BLaER1 treated with 17β-estradiol and CSF1 and Interleukin-3, amounts not matched to agents 10 nM and 100 nM (cell line): Measurements from ENCODE around the gene GLIS1.

Experiments used
- H3K27ac ChIP-seq, 11 experiments: shearing (Covaris generic); formaldehyde crosslinking; 2 replicates each; pipeline ENCODE4 v1.8.1; 2022
- H3K27me3 ChIP-seq, 11 experiments: shearing (Covaris generic); formaldehyde crosslinking; 2 replicates each; pipeline ENCODE4 v1.8.1; 2022
- H3K36me3 ChIP-seq, 11 experiments: shearing (Covaris generic); formaldehyde crosslinking; 2 replicates each; pipeline ENCODE4 v1.8.1; 2022
- H3K4me1 ChIP-seq, 10 experiments: shearing (Covaris generic); formaldehyde crosslinking; 2 replicates each; pipeline ENCODE4 v1.8.1; 2022
- H3K4me2 ChIP-seq, 11 experiments: shearing (Covaris generic); formaldehyde crosslinking; 2 replicates each; pipeline ENCODE4 v1.8.1; 2022
- H3K4me3 ChIP-seq, 10 experiments: shearing (Covaris generic); formaldehyde crosslinking; 2 replicates each; pipeline ENCODE4 v1.8.1; 2022
- H3K9ac ChIP-seq, 11 experiments: shearing (Covaris generic); formaldehyde crosslinking; 2 replicates each; pipeline ENCODE4 v1.8.1; 2022
- H3K9me3 ChIP-seq, 11 experiments: shearing (Covaris generic); formaldehyde crosslinking; replicated peaks in 1 of 11; 2 replicates each; pipeline ENCODE4 v1.8.1; 2022
- H4K20me1 ChIP-seq, 11 experiments: shearing (Covaris generic); formaldehyde crosslinking; 2 replicates each; pipeline ENCODE4 v1.8.1; 2022
- Cebpa-rat ChIP-seq, 11 experiments: shearing (Covaris generic); IDR thresholded peaks; 2 replicates each; pipeline ENCODE4 v1.8.1; 2022

The GLIS1 gene

DNA sequence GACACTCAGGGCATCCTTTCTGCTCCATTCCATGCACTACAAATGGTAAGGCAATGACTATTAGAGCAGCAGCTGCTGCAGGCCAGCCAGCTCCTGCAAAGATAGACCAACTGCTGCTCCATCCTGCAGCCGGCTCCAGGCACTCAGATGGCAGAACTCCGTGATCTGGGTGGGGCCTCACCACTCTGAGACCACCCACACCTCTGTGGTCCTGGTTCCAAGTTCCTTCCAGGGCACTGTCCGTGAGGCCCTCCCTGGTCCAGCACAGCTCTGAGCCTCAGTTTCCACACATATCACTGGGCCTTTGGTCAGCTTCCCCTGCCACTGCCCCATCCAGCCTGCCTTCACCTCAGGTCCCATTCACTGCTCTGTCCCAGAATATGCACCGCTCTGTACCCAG, 165.0 kb downstream of the GLIS1 start:
- H3K9ac ChIP-seq, result no peak overlapping the region
- peaks cover 0 to 33% (median 0%) of the 10 kb centered on the region in 11 experiments; a peak in 9 of 22 replicates for H4K20me1 ChIP-seq
- peaks cover 10 to 40% (median 36%) of the 10 kb centered on the region in 10 experiments; a peak in 18 of 20 replicates for H3K4me1 ChIP-seq
- H3K4me2 ChIP-seq, result peak overlapping the region in 6 of 11 experiments; percentile 74 to 95 (median 88); a peak in 8 of 22 replicates
- H3K27ac ChIP-seq, result no peak overlapping the region
- H3K36me3 ChIP-seq, result no peaks in the 10 kb centered on the region
- no peaks in the 10 kb centered on the region for H3K9me3 ChIP-seq
- TF ChIP-seq Cebpa-rat (IDR thresholded peaks at IDR 0.05), result no peak
- no peak overlapping the region for H3K4me3 ChIP-seq
- no peaks in the 10 kb centered on the region for H3K27me3 ChIP-seq

DNA sequence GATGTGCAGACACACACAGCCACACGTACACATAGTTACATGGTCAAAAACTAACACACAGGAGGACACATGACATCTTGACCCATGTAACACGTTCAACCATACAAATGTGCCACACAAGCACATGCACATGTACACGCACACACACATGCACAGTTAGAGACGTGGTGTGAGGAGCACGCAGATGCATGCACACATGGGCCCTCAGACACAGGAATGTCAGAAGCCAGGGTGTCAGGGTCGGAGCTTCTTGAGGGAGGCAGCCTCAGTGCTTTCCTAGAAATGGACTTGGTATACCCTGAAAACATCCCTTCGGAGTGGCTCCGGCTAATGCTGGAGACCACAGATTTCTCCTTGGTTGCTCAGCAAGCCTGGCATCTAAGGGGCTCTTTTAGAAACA, 165.4 kb downstream of the GLIS1 start:
- Histone ChIP-seq H4K20me1 (peaks cover 0 to 33% (median 0%) of the 10 kb centered on the region in 11 experiments; a peak in 9 of 22 replicates), H3K4me3 (no peak overlapping the region), H3K4me1 (peaks cover 10 to 40% (median 36%) of the 10 kb centered on the region in 10 experiments; a peak in 18 of 20 replicates), H3K9ac (no peak overlapping the region), H3K4me2 (no peak overlapping the region), H3K36me3 (no peaks in the 10 kb centered on the region), H3K27ac (no peak overlapping the region), H3K9me3 (no peaks in the 10 kb centered on the region), H3K27me3 (no peaks in the 10 kb centered on the region)
- TF ChIP-seq Cebpa-rat (IDR thresholded peaks at IDR 0.05), result no peak

- Histone ChIP-seq H3K4me2 (no peak overlapping the region), H3K27ac (no peak overlapping the region), H4K20me1 (peaks cover 0 to 33% (median 0%) of the 10 kb centered on the region in 11 experiments; a peak in 9 of 22 replicates), H3K9me3 (peaks cover 0 to 6% (median 1%) of the 10 kb centered on the region in 11 experiments; a peak in 4 of 22 replicates), H3K27me3 (no peaks in the 10 kb centered on the region), H3K4me3 (no peak overlapping the region), H3K9ac (no peak overlapping the region), H3K36me3 (no peaks in the 10 kb centered on the region), H3K4me1 (peaks cover 10 to 40% (median 36%) of the 10 kb centered on the region in 10 experiments; a peak in 18 of 20 replicates)
- TF ChIP-seq Cebpa-rat (IDR thresholded peaks at IDR 0.05), result no peak
Measured at GRCh38 chr1:53572815-53573173, 166.2 kb downstream of the GLIS1 start.

- Histone ChIP-seq H4K20me1 (peaks cover 0 to 32% (median 0%) of the 10 kb centered on the region in 11 experiments; a peak in 9 of 22 replicates), H3K36me3 (no peaks in the 10 kb centered on the region), H3K27ac (no peak overlapping the region), H3K4me1 (peaks cover 10 to 34% (median 32%) of the 10 kb centered on the region in 10 experiments; a peak in 18 of 20 replicates), H3K9me3 (peaks cover 3 to 11% (median 6%) of the 10 kb centered on the region in 11 experiments; a peak in 8 of 22 replicates), H3K27me3 (no peaks in the 10 kb centered on the region), H3K9ac (no peak overlapping the region), H3K4me3 (no peak overlapping the region), H3K4me2 (no peak overlapping the region)
- TF ChIP-seq Cebpa-rat (IDR thresholded peaks at IDR 0.05), result no peak
Measured at GRCh38 chr1:53572065-53572814, 166.7 kb downstream of the GLIS1 start.

GRCh38 chr1:53568540-53568939, 170.4 kb downstream of the GLIS1 start:
- no peaks in the 10 kb centered on the region for H3K36me3 ChIP-seq
- TF ChIP-seq Cebpa-rat (IDR thresholded peaks at IDR 0.05), result no peak
- H3K4me3 ChIP-seq, result no peak overlapping the region
- H4K20me1 ChIP-seq, result peaks cover 0 to under 1% (median 0%) of the 10 kb centered on the region in 11 experiments; a peak in 2 of 22 replicates
- no peak overlapping the region for H3K4me2 ChIP-seq
- no peaks in the 10 kb centered on the region for H3K27me3 ChIP-seq
- no peak overlapping the region for H3K9ac ChIP-seq
- H3K4me1 ChIP-seq, result no peaks in the 10 kb centered on the region
- H3K27ac ChIP-seq, result no peak overlapping the region
- peaks cover 4 to 14% (median 7%) of the 10 kb centered on the region in 11 experiments; a peak in 8 of 22 replicates for H3K9me3 ChIP-seq

DNA sequence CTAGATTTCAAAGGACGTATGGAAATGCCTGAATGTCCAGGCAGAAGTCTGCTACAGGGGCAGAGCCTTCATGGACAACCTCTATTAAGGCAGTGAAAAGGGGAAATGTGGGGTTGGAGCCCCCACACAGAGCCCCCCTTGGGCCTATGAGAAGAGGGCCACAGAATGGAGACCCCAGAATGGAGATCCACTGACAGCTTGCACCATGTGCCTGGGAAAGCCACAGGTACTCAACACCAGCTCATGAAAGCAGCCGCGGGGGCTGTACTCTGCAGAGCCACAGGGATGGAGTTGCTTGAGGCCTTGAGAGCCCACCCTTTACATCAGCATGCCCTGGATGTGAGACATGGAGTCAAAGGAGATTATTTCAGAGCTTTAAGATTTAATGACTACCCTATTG, 171.1 kb downstream of the GLIS1 start:
- TF ChIP-seq Cebpa-rat (IDR thresholded peaks at IDR 0.05), result no peak
- H3K4me1 ChIP-seq, result no peaks in the 10 kb centered on the region
- no peak overlapping the region for H3K4me3 ChIP-seq
- H4K20me1 ChIP-seq, result no peaks in the 10 kb centered on the region; a peak in 1 of 22 replicates
- H3K36me3 ChIP-seq, result no peaks in the 10 kb centered on the region
- H3K4me2 ChIP-seq, result no peak overlapping the region
- H3K9ac ChIP-seq, result no peak overlapping the region
- no peaks in the 10 kb centered on the region for H3K27me3 ChIP-seq
- no peak overlapping the region for H3K27ac ChIP-seq
- peaks cover 4 to 14% (median 7%) of the 10 kb centered on the region in 11 experiments; a peak in 8 of 22 replicates for H3K9me3 ChIP-seq

DNA sequence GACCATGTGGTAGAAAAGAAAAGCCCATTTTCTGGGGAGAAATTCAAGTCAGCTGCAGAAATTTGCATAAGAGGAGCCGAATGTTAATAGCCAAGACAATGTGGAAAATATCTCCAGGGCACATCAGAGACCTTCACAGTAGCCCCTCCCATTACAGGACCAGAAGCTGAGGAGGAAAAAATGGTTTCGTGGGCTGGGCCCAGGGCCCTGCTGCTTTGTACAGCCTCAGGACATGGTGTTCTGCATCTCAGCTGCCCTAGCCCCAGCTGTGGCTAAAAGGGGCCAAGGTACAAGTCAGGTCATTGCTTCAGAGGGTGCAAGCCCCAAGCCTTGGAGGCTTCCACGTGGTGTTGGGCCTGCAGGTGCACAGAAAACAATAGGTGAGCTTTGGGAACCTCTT, 171.5 kb downstream of the GLIS1 start:
- Histone ChIP-seq H3K27me3 (no peaks in the 10 kb centered on the region), H3K4me3 (no peak overlapping the region), H4K20me1 (no peaks in the 10 kb centered on the region; a peak in 1 of 22 replicates), H3K4me2 (no peak overlapping the region), H3K36me3 (no peaks in the 10 kb centered on the region), H3K27ac (no peak overlapping the region), H3K4me1 (peaks cover 0 to 2% (median 0%) of the 10 kb centered on the region in 10 experiments; a peak in 6 of 20 replicates), H3K9ac (no peak overlapping the region), H3K9me3 (peaks cover 4 to 14% (median 7%) of the 10 kb centered on the region in 11 experiments; a peak in 8 of 22 replicates)
- no peak for TF ChIP-seq Cebpa-rat (IDR thresholded peaks at IDR 0.05)

- no peaks in the 10 kb centered on the region for H3K27me3 ChIP-seq
- H3K4me3 ChIP-seq, result no peak overlapping the region
- H3K27ac ChIP-seq, result no peak overlapping the region
- peaks cover 4 to 14% (median 7%) of the 10 kb centered on the region in 11 experiments; a peak in 8 of 22 replicates for H3K9me3 ChIP-seq
- peaks cover 0 to 9% (median 0%) of the 10 kb centered on the region in 10 experiments; a peak in 6 of 20 replicates for H3K4me1 ChIP-seq
- no peaks in the 10 kb centered on the region for H3K36me3 ChIP-seq
- no peaks in the 10 kb centered on the region; a peak in 2 of 22 replicates for H4K20me1 ChIP-seq
- no peak for TF ChIP-seq Cebpa-rat (IDR thresholded peaks at IDR 0.05)
- no peak overlapping the region for H3K9ac ChIP-seq
- H3K4me2 ChIP-seq, result no peak overlapping the region
Measured at GRCh38 chr1:53563611-53564010, 175.4 kb downstream of the GLIS1 start.

DNA sequence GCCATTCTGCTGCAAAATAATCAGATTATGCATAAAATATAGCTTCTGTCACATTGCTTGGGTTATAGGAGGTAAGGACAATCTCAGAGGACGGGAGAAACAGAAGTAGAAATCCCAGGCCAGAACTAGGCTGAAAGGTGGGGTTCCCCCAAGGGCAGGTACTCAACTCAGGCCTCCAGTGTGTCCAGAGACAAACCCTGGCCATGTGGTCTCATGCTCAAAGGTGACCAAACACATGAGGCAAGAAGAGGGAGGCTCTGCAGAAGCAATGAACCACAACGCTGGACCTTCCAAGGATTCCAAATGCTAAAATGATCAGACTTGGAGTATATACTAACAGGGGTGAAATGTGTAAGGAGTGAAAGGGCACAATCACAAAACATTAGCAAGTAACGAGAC, 176.0 kb downstream of the GLIS1 start:
- no peaks in the 10 kb centered on the region for H3K36me3 ChIP-seq
- peaks cover 0 to 9% (median 0%) of the 10 kb centered on the region in 10 experiments; a peak in 6 of 20 replicates for H3K4me1 ChIP-seq
- H3K9me3 ChIP-seq, result peaks cover 4 to 10% (median 7%) of the 10 kb centered on the region in 11 experiments; a peak in 8 of 22 replicates
- TF ChIP-seq Cebpa-rat (IDR thresholded peaks at IDR 0.05), result no peak
- no peak overlapping the region for H3K4me3 ChIP-seq
- H3K27me3 ChIP-seq, result no peaks in the 10 kb centered on the region
- no peak overlapping the region for H3K9ac ChIP-seq
- peaks cover 0 to 6% (median 0%) of the 10 kb centered on the region in 11 experiments; a peak in 2 of 22 replicates for H4K20me1 ChIP-seq
- H3K27ac ChIP-seq, result no peak overlapping the region
- no peak overlapping the region for H3K4me2 ChIP-seq
